HG03159 (cell line): Measurements from ENCODE around the gene DYRK4.

Source experiments
- ATAC-seq: cut with Tn5 transposase; IDR thresholded peaks from one replicate; pipeline ENCODE4 v1.9.1; 2021; ENCODE audit warnings: mild to moderate bottlenecking, moderate library complexity; ENCODE audit not compliant: unreplicated experiment

The DYRK4 gene

DNA sequence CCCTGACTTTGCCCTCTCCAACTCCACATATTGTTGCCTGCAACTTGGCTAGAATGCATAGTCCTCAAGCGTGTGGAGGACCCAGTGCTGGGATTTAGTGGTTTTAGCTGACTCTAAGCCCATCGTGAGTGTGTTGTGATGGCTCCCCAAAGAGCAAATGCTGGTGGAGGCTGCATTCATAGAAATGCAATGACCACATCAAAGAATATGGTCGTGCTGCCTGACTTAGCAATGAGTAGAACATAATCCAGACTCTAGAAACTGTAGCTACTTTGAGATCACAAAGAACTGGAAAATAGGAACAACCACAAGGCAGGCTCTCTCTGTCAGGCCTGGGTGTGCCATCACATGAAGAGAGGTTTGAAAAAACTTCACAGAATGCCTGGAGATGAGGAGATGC, 1.3 kb downstream of the DYRK4 start:
- ATAC-seq = no peak

DNA sequence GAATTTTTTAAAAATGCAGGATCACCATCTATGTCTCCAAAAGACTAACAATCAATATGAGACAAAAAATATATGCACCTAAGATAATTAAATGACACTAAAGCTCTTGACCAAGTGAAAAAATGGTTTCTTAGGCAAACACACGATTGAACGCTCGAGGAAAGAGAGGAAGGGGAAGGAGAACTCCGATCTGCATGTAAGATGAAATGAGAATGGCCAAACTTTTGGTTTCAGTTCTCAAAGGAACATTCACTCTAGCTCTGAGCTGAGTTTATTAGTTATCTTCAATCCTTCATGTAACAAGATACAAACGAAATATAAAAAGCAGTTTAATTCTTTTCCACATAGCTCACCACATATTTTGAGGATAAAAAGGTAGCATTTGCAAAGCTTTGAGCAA, 2.8 kb downstream of the DYRK4 start:
- ATAC-seq = no peak

DNA sequence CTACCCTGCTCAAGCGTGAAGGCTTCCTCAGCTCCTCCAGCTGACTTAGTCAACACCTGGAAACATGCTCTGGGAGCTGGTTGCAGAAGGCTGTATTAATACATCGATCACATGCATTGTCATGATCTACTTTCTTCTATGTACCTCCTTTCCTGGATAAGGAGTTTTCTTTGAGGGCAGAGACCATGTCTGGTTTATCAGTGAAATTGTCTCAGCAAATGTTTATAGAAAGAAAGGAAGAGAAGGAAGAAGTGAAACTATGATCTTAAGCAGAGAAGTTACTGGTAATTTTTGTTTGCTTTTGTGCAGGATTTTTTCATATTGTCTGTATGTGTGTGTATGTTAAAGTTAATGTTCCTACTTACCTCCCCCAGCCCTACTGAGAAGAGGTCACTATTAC, 4.5 kb downstream of the DYRK4 start:
- ATAC-seq = no peak

- no peak for ATAC-seq
These were observed 5.3 kb downstream of the DYRK4 start for GRCh38 chr12:4567073-4567881.

- no peak for ATAC-seq
These were observed 7.3 kb downstream of the DYRK4 start for GRCh38 chr12:4569261-4569660.

DNA sequence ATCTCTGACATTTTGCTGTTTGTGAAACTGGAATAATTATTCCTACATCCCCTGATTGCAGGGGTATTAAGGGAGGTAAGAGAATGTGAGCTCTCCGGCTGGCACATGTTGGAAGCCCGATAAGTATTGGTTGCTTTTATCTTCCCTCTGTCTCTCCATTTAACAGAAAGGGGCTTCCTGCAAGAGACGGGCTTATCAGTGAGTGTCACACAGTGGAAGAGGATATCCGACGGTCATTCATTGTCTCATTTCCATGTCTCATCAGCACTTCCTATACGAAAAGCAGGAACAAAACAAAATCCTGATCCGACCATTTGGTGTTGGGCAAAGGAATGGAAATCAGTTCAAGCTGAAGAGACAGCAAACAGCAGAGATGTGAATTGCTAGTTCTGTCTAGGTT, 10.7 kb downstream of the DYRK4 start:
- no peak for ATAC-seq

DNA sequence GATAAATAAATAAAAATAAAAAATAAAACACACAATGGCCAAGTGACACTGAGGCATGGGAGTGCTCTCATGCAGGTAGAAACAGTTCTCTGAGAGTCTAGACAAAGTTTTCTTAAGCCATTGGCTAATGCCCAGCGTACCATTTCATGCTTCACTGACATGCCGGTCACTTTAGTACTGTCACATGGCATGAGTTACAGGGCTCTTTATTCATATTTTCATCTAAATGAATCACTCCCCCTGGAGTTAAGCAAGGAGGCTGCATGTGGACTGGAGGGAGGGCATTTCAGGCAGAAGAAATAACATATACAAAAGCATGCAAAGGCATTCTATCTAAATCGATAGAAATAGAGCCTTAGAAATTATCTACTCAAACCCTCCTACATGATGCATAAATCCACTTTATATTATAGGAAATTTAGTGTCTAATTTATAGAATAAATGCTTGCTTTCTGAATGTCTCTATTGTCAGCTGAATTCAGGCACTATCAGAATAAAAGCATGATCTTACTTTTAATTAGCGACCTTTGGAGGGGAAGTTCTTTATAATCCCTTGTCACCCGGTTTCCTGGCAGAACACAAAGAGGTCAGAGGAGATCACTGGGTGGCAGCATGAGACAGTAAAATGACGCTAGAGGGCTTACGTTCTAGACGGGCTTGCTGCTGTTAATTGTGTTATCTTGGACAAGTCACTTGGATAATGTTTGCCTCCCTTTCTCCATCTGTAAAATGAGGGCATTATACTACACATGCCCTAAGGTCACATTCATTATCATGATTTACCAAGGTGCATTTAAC, 17.5 kb downstream of the DYRK4 start:
- ATAC-seq = no peak

DNA sequence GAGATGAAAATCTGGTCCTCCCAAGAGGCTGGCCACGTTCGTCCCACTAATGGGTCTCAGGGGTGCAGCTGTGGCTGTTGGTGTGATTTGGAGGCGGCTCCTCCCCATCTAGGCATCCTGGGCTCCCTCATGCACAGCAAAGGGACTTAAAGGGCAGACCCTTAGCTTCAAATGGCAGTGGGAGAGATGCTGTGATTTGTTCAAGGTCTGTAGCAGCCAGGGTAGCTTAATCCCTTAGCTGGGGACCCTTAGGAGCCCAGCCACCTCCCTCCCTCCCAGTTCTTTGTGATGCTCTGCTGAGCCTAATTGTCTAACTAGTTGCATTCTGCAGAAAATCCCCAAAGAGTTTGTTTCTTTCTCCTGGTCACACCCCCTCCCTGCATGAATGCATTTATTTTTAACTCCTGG, 18.3 kb downstream of the DYRK4 start:
- no peak for ATAC-seq

GRCh38 chr12:4584281-4584680, 22.3 kb downstream of the DYRK4 start:
- no peak for ATAC-seq

DNA sequence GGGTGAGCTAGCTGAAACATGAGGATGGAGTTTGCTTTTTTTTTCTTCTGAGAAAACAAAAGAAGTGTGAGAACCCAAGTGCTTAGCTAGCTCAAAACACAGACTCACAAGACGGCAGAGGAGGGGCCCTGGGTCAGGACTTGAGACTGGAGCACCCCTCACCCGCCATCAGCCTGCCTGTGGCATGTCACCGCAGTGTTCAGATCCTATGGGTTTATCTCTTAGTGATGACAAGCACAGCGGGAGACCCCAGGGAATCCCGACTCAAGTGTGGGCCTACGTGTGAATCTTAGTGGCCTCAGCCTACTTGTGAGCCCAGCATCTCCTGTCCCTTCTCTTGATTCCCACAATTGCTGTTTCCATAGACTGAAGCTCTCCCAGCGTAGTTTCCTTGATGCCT, 22.9 kb downstream of the DYRK4 start:
- ATAC-seq = no peak

GRCh38 chr12:4586500-4586899, 24.5 kb downstream of the DYRK4 start:
- no peak for ATAC-seq

DNA sequence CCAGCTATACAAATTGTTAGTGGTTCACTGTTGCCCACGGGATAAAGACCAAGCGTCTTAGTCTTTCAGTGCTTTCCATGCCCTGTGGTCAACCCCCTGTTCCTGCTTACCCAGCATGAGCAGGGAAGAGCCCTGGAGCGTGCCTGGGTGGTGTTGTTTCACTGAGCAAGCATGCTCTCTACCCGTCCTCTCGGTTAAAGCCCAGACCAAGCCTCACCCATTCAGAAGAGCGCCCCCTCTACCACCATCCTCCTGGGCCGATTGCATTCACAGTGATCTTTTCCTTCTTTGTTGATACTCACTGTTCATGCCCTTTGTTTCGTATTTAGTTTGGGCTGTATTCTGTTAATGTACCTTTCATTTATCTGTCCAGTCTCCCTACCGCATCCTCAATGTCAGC, 25.1 kb downstream of the DYRK4 start:
- ATAC-seq = no peak

DNA sequence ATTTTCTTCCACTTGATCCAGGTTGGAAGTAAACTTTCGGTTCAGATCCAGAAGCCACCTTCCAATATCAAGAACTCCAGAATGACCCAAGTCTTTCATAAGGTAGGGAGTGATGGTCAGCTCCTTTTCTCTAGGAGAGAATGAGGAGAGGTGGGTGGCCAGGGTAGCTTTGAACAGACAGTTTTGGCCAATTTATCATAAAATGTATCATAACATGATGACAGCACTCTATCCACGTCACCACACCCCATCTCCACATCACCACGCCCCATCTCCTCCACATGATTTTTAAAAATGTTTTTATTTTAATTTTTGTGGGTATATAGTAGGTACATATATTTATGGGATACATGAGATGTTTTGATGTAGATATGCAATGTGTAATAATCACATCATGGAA, 26.9 kb downstream of the DYRK4 start:
- no peak for ATAC-seq

DNA sequence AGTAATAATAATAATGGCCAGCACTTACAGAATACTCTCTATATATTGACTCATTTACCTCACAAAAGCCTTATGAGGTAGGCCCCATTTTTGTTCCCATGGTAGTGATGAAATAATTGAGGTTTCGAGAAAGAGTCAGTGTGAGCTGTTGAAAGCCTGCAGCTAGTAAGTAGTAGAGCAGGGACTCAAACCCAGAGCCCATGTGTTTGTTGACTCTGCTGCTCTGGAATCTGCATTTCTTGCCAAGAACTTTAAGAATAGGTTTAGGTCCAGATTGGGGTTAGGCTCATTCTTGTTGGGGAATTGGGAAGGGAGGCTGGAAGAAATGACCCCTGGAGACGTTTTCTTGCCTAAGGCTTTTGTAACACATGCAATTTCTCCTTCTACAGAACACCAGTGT, 27.9 kb downstream of the DYRK4 start:
- ATAC-seq = no peak

DNA sequence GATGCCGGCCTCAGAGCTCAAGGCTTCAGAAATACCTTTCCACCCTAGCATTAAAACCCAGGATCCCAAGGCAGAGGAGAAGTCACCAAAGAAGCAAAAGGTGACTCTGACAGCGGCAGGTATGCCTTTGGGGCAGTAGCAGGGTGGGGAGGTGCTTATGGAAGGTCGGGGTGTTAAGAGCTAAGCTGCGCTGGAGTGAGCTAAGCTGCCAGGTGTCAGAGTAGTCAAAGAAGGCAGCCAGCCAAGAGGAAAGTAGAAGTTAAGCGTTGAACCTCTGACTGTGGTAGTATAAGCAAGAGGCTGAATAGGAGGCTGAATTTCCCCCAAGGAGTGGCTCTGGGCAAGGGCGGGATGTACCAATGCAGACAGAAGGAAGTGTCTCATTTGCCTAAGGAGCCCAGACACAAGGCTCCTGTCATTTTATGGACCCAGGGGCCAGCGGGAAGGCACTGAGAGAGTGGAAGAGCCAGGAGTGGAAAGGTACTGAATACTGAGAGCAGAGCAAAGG, 29.2 kb downstream of the DYRK4 start:
- no peak for ATAC-seq

DNA sequence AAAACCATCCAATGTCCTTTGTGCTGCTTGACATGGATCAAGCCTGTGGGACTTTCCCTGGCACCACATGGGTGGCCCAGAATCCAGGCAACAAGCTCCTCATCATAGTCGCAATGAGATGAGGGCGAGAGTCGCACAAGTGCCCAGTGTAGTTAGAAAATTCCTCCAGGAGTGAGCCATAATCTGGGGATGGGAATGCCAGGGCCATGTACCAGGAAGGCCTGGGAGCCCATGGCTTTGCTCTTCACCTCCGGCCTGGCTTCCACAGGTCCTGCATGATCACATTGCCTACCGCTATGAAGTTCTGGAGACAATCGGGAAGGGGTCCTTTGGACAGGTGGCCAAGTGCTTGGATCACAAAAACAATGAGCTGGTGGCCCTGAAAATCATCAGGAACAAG, 33.9 kb downstream of the DYRK4 start:
- ATAC-seq = no peak

DNA sequence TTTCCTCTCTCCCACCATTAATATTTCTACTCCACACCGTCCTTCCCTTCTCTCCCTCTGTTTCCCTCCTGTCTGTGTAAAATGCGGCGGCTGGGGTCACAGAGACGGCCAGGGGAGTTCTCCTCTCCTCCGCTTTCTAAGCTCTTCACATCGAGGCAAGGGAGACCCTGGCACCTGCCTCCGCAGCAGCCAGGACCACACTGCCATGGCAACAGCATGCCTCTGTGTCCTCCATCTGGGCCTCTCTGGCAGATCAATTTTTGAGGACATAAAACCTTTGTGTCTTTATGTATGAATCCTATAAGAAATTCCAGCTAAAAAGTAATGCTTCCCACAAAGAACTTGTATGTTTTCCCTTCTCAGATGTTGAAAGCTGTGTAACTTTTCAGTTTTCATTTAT, 41.4 kb downstream of the DYRK4 start:
- ATAC-seq = no peak

- no peak for ATAC-seq
These were observed 41.9 kb downstream of the DYRK4 start for GRCh38 chr12:4603946-4604345.

DNA sequence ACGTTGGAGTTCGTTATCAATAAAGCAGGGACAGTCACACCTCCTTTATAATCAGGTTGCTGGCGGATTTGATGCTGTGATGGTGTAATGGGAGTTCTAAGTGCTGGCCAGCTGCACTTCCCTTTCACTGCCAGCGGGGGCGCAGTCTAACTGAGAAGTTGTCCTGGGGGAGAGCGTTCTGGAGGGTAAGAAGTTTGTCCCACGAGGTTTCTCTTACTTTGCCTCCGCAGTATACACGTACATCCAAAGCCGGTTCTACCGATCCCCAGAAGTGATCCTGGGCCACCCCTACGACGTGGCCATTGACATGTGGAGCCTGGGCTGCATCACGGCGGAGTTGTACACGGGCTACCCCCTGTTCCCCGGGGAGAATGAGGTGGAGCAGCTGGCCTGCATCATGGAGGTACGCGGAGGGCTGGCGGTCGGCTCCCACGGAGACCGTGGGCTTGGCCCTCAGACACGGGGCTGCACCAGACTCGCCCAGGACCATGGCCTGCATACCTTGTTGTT, 42.7 kb downstream of the DYRK4 start:
- peak; percentile 93 for ATAC-seq

DNA sequence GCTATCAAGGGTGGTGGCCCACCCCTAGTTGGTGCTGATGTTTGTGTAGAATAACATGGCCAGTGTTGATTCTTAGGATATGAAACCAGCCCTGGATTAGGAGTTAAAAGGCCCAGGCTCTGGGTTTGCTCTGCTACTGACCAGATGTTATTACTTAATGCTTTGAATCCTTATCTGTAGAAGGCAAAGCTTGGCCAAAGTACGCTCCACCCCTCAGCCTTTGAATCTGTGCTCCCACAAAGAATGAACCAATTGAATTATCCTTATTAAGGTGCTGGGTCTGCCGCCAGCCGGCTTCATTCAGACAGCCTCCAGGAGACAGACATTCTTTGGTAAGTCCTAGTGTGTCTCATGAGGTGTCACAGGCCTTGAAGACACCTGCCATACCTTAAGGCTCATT, 45.0 kb downstream of the DYRK4 start:
- no peak for ATAC-seq

DNA sequence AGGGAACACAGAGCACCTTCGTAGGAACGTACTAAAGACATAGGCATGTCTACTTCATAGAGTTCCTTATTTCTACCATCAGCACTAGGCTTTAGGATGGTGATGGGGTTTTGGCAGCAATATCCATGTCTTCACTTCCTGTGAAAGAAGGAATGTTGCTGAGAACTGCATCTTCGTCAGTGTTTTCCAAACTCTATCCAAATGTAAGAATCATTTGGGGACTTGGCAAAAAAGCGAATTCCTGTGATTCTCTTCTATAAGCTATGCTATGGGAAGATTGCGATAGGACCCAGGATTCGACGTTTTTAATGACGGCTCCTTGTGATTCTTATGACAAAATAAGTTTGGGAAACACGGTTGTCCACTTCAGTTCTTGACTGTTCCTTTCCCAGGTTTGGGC, 47.1 kb downstream of the DYRK4 start:
- ATAC-seq = no peak

GRCh38 chr12:4610481-4610880, 48.5 kb downstream of the DYRK4 start:
- ATAC-seq = no peak
